Measurements from ENCODE around the gene AGBL4.

AGBL4 gene

DNA sequence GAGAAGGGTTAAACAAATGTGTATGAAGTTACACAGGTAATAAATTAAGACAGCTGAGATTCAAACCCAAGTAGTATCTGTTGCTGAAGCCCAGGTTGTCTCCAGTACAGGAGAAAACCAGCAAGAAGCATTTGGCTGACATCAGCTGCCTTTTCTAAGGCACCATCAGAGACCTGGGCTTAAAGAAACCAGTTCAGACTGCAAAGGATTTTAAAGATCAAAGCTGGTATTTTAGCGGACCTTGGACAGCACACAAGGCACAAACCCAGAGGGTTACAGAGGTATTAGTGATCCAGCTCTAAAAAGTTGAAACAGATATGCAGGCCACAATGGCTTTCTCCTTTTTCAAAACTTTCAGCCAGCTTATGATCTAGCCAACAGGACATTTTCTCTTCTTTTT, 1270.5 kb downstream of the AGBL4 start:
- TF ChIP-seq, protein P1, sequence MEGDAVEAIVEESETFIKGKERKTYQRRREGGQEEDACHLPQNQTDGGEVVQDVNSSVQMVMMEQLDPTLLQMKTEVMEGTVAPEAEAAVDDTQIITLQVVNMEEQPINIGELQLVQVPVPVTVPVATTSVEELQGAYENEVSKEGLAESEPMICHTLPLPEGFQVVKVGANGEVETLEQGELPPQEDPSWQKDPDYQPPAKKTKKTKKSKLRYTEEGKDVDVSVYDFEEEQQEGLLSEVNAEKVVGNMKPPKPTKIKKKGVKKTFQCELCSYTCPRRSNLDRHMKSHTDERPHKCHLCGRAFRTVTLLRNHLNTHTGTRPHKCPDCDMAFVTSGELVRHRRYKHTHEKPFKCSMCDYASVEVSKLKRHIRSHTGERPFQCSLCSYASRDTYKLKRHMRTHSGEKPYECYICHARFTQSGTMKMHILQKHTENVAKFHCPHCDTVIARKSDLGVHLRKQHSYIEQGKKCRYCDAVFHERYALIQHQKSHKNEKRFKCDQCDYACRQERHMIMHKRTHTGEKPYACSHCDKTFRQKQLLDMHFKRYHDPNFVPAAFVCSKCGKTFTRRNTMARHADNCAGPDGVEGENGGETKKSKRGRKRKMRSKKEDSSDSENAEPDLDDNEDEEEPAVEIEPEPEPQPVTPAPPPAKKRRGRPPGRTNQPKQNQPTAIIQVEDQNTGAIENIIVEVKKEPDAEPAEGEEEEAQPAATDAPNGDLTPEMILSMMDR (IDR thresholded peaks at IDR 0.05; ENCODE audit: low read length, missing control alignments), result no peak
- H3K4me3 ChIP-seq (replicated peaks; ENCODE audit: low read depth, low read length), result no peak overlapping the region
- no peak for DNase-seq (ENCODE audit: low read depth)

DNA sequence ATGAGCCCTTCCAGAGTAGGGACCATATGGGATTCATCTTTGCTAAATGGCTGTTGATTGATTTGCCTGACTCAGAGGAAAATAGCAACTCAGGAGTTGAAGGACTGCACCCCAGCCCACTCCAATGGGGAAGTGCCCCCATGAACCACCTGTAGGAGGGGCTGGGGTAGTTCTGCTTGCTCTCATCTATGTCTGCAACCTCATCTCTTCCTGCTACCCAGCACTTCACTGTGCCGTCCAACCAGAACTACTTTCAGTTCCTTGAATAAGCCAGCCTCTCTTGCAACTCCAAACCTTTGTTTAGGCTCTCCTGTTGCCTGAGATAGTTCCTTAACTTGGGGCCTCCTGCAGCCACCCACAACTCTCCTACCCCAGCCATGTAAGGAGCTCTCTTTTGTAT, 1273.6 kb downstream of the AGBL4 start:
- no peak for DNase-seq (ENCODE audit: low read depth)
- no peak overlapping the region for H3K4me3 ChIP-seq (replicated peaks; ENCODE audit: low read depth, low read length)
- TF ChIP-seq, protein P1 (IDR thresholded peaks at IDR 0.05; ENCODE audit: low read length, missing control alignments), result no peak

DNA sequence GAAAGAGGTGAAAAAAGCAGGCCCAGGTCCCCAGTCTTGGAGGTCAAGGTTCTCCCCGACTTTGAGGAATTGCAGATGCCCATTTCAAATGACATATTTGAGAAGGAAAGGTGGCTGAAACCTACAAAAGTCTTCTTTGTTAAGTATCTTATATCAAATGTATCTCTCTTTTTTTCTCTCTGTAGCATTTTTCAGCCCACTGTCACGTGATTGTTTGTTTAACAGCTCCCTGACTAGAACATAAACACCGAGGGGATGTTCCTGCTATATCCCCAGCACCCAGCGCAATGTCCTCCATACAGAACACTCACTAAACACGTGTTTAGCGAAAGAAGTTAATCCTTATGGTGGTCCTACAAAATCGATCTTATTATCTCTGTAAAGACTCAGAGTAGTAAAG, 1274.7 kb downstream of the AGBL4 start:
- no peak overlapping the region for H3K4me3 ChIP-seq (replicated peaks; ENCODE audit: low read depth, low read length)
- TF ChIP-seq, protein P1 (IDR thresholded peaks at IDR 0.05; ENCODE audit: low read length, missing control alignments), result no peak
- DNase-seq (ENCODE audit: low read depth), result no peak

DNA sequence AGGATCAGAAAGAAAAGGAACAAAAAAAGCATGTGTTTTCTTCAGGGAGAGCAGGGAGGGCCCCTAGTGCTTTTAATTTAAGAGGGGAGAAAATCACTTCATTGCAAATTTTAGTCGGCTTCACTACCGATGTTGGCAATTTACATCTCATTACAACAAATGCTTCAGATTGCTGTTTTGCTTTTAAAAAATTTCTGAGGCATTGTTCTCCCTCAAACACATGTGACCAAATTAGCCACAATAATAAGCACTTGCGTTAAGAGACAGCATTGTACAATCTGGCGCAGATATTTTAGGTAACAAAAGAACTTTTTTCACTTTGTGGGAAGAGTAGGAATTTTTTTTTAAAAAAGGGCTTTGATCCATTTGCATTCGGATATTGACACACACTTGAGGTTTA, 1276.8 kb downstream of the AGBL4 start:
- H3K4me3 ChIP-seq (replicated peaks; ENCODE audit: low read depth, low read length), result no peak overlapping the region
- TF ChIP-seq, protein P1 (IDR thresholded peaks at IDR 0.05; ENCODE audit: low read length, missing control alignments), result no peak
- DNase-seq (ENCODE audit: low read depth), result no peak

DNA sequence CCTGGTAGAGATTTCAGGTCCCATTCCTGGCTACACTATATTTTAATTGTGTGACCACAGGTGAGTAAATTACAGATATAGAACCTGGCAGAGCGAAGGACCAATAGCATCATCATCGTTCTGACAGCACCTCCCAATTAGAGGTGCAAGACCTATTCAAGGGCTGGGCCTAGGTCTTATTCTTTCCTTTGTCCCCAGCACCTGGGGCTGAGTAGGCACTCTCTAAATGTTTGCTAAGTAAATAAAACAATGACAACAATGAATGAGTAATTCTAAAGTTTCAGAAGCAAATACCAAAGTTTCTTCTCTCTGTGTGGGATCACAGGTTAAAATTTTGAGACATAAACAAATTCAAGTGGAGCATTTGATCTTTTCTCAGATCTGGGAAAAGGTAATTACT, 1279.7 kb downstream of the AGBL4 start:
- TF ChIP-seq, protein P1 (IDR thresholded peaks at IDR 0.05; ENCODE audit: low read length, missing control alignments), result no peak
- no peak for DNase-seq (ENCODE audit: low read depth)
- no peak overlapping the region for H3K4me3 ChIP-seq (replicated peaks; ENCODE audit: low read depth, low read length)

DNA sequence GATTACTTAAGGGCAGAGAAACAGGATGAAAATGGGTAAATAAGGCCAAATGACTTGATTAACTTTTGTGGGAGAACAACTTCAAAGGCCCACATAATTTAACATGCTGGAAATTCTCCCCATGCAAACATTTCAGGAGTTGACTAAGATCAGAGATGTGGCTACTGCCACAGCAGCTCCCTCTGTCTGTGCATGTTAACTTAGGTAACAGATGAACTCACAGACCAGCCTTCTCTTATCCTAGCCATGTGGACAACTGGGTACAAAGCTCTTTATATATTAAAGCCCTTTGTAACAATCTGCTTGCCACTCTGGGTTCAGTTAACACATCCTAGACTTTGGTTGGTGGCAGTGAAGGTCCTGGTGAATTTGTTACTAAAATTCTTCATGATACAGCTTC, 1280.3 kb downstream of the AGBL4 start:
- TF ChIP-seq, protein P1 (IDR thresholded peaks at IDR 0.05; ENCODE audit: low read length, missing control alignments), result no peak
- H3K4me3 ChIP-seq (replicated peaks; ENCODE audit: low read depth, low read length), result no peak overlapping the region
- no peak for DNase-seq (ENCODE audit: low read depth)

DNA sequence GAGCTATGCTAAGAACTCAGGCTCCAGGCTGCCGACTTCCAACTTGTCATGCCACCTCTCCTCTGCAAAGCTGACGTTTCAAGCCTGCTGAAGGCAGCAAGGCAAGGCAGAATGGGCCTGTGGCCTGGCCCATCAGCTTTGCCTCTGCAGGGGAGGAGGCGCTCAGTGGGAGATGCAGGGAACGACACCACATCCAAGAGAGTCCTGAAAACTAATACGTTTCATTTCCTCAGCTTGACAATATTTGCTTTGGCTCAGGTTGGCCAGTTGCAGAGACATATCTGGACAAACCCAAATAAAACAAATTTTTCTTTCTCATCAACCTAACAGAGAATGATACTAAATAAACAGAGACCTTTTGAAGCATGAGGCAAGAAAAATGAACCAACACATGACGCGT, 1282.4 kb downstream of the AGBL4 start:
- TF ChIP-seq, protein P1 (IDR thresholded peaks at IDR 0.05; ENCODE audit: low read length, missing control alignments), result no peak
- no peak overlapping the region for H3K4me3 ChIP-seq (replicated peaks; ENCODE audit: low read depth, low read length)
- no peak for DNase-seq (ENCODE audit: low read depth)
